GM19035 (cell line): ENCODE measurements around the gene KMT5B.

Experiments
- ATAC-seq: cut with Tn5 transposase; IDR thresholded peaks from one replicate; pipeline ENCODE4 v1.9.1; 2021; ENCODE audit not compliant: unreplicated experiment

The KMT5B gene

DNA sequence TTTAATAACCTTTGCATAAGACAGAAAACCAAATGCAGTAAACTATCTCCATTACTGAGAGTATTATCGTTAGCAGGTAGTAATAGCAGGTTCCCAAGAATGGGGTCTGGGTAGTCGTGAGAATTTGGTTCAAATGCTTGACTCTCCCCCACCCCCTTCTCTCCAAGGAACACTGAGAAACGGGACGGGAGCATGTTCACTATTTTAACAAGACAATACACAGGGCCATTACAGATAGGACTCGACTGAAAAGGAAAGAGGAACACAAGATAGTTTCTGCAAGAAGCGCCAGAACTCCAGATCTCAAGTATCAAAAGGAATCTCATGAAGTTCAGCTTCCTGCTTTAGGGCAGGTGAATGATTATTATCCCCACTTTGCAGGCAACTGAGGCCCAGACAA lies 27.0 kb downstream of the KMT5B start:
- no peak for ATAC-seq

DNA sequence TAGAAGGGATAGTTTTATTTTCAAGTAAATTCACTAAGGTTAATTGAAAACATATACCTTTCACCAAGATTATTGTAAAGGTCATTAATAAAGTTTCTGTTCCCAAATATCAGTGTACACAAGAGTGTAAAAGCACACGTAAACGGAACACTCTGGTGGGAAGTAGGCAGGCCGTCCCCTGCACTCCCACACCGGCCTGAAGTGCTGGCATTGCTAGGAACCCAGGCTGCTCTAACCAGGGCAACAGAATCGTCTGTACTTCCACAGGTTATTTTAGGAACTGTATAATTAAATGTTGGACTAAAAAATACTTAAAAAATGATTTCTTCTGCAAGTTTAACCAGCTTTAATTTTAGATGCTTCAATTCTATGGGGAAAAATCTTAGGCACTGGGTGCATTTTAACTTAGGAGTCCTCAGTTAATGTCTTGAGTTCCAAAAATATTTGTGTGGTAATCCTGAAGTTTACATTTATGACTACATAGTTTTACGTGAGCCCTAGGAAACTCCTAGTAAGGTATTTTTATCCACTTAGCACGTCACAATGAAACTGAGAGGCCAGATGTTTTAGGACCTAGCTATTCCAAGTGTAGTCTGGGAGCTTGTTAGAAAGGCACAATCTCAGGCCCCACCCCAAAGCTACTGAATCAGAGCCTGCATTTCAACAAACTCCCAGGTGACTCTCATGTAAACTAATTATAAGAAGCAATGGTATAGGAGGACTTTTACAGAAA lies 31.2 kb downstream of the KMT5B start:
- no peak for ATAC-seq

DNA sequence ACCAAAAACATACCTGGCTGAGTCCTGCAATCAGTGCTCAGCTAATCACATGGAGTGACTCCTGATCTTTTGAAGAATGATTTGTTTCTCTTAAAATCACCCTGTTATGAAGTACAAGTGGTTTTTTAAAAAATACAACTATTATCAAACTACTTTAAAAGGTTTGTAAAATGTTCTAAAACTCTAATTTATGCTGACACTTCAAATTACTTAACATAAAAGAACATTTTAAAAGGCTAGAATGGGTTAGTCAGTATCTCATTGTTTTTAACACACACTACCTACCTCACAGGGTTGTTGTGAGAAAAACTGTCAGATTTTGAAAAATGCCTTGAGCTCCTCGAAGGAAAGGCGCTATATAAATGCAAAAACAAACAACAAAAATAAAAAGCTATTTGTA lies 33.2 kb downstream of the KMT5B start:
- ATAC-seq: no peak

DNA sequence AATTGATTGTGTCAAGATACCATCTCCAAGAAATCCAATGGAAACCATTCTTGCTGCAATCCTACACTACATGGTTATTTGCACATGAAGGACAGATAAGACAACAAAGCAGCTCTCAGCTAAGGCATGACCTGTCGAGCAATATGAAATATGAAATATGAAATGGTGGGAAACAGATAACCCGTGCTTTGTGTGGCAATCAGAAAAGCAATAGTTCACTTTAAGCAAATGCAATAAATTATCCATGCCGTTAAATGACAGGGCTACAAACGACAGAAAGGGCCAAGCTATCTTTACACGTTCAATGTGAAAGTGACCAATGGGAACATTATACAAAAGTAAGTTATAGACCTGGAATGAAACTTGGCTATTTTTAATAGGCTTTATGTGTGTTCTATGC lies 35.2 kb downstream of the KMT5B start:
- no peak for ATAC-seq

DNA sequence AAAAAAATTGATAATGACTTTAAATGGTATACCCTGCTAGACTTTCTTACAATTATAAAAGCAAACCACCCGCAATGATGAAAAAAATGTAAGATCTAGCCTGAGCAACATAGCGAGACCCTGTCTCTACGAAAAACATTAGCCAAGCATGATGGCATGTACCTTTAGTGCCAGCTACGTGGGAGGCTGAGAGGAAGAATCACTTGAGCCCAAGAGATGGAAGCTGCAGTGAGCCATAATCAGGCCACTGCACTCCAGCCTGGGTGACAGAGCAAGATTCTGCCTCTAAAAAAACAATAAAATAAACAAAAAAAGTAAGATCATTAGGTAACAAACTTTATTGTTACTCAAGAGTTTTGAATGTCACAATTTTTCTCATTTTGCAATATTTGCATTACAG lies 39.2 kb downstream of the KMT5B start:
- no peak for ATAC-seq

DNA sequence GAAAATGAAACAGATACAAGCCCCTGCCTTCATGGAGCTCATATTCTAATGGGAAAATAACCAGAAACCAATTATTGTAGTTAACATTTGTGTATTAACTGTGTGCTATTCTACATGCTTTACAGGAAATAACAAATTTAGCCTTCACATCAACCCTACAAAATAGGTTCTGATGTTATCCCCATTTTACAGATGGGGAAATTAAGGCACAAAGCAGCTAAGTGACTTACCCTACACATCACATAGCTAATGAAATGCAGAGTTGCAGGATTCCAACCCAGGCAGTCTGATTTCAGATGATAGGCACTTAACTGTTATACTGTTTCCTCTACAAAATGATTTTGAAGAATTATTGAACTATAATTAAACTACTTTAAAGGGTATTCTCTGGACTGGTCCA lies 43.7 kb downstream of the KMT5B start:
- ATAC-seq: no peak

DNA sequence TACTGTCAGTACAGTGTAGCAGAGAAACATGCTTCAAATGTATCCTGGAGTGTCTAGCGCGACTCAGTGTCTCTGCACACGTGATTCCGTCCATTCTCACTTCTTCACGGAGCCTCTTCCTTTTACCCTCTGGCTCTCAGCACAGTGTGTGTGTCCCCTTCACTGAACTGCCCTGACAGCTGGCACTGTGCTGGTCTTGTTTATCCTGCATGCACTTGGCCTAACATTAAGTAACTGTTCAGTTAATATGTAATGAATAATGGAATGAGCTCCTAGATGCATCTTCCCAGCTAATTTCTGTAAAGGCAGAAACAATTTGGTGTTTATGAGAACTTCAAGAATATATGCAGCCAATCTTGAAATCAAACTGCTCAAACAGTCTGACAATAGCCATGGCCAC lies 44.4 kb downstream of the KMT5B start:
- no peak for ATAC-seq

DNA sequence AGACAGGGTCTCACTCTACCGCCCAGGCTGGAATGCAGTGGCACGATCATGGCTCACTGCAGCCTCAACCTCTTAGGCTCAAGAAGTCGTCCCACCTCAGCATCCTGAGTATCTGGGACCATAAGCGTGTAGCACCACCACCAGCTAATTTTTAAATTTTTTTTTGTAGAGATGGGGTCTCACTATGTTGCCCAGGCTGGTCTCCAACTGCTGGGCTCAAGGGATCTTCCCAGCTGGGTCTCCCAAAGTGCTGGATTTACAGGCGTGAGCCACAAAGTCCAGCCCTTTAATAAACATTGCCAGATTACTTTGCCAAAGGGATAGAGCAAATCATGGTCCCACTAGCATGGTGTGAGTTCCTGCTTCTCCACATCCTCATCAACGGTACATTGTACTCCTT lies 45.6 kb downstream of the KMT5B start:
- ATAC-seq: no peak

DNA sequence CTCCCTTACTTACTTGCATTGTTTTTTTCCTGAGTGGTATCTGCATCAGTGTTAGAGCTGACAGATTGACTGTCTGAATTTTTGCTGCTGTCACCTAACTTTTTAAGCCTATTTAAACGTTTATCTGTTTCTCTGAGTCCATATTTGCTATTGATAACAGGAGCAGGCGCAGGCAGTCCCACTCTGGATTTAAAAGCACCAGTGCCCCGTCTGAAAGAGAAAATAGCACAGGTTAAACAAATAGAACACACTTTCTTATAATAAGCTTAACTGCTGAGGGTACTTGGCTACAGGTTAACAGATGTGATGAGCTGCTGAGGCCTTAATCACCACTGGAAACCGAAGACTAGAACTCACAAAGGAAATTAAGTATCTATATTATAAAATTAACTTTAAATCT lies 46.1 kb downstream of the KMT5B start:
- ATAC-seq: no peak

DNA sequence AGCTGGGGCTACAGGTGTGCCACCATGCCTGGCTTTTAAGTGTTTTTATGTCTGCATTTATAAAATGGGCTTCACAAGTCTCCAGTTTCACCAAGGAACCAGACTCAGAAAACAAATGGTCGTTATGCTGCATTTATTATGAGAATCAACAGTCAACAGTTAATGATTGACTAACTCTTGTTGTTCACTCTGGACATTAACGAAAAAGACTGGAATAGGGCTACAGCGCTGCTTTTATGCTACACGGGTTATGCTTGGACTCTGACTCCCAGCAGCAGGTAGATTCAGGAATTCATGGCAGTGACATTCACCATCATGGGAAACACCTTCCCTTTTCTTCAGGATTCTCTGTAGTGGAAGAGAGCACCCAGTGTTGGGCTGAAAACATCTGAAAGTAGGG lies 47.5 kb downstream of the KMT5B start:
- no peak for ATAC-seq

DNA sequence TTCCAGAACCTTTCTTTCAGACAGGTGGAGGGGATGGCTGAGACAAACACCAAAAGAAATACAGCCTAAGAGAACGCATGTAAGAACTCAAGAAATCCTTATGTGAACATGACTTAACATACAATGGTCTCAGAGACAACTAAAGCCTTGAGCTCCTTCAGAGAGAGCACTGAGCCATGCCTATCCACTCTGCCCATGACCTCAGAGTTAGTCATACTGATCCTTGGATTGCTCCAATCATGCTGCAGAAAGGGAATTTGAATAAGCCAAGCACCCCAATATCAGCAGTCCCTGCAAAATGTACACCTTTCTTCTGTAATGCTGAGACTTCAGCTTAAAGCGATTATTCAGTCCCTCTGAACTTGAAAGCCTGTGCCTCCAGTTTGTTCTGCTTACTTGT lies 48.7 kb downstream of the KMT5B start:
- no peak for ATAC-seq

DNA sequence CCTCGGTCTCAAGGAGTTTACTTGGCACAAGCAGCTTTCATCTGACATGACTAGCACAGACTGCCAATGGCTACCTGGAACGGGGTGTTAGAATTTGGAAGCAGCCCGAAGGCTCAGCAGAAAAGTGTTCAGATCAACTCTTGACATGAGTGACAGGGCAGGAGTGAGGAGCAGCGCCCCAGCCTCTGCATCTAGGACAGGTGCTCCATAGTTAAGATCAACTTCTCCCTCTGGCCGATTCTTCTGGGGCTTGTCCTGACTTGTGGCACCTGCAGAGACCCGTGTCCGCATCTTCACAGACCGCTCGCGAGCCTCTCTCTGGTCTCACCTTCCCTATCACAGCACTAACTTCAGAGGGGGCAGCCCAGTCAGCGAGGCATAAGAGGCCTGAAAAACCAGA lies 49.4 kb downstream of the KMT5B start:
- no peak for ATAC-seq

DNA sequence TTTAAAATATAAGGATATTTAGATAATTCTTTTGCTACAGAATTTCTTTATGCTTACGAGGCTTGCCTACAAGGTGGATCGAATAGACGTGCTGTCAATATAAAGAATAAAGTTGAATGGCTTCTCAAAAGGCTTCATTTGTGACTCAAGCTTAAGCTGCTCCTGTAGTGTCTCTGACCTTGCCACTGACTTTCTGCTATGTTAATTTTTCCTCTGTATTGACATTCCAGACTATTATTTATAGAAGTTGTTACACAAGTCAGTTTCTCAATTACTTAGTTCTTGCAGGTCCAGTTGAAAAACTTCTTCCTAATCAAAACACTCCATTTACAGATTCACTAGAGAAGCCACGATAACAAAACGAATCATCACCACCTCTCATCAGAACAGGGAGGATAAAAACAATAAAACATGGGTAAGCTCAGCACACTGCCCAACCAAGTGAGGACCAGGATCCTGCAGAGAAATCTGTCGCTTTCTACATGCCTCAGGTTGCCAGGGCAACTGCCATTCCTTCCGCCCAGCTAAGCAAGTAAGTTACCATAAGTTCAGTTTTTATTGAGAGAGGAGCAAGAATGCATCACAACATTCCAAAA lies 52.9 kb downstream of the KMT5B start:
- no peak for ATAC-seq

DNA sequence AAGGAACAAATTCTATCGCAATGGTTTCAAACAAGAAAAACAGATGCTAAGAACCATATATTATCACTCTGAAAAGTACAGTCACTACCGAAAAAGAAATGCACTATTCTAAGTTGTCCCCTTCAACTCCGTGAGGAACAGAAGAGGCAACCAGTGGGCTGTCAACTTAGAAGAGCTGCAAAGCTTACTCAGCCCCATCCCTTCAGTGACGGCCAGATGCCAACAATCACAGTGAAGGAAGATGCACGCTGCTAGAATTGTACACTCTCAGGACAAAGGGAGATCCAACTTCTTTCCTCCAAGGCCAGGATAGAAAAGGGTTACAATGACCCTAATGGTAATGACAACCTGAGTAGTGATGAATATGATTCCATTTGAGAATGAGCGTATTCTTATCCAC lies 53.4 kb downstream of the KMT5B start:
- no peak for ATAC-seq

DNA sequence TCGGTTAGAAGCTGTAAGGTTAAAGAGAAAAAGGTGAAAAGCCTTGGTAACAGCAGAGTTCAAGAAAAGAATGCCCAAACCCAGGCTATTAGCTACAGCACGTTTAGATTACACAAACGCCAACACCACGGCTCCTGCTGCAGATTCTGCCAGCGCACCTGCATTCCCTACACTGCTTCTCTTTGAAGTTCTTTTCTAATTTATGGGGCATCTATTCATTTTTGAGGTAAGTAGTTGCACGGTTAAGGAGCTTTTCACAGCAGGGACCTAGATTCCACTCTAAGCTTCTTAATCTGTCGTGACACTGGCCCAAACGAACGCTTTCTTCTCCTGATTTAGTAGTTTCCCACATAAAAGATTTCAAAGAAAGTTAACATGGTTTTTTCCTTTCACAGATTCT lies 53.9 kb downstream of the KMT5B start:
- ATAC-seq: no peak

DNA sequence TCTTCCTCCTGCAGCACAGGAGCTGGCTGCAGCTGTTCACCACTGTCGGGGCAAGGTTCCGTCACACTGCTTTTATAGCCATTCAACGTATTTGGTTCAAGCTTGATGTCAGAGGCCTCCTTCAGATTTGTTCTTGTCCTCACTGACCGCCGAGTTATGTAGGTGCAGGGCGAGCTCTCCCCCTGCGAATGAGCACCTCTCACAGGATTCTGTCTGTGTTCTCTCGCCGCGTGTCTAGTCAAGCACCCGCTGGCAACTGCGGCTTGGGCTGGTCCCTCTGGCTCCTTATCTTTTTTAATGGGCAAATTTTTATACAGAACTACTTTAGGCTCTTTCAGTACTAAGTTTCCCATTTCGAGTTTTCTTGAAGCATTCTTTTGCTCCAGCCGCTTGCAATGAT lies 54.5 kb downstream of the KMT5B start:
- ATAC-seq: no peak

DNA sequence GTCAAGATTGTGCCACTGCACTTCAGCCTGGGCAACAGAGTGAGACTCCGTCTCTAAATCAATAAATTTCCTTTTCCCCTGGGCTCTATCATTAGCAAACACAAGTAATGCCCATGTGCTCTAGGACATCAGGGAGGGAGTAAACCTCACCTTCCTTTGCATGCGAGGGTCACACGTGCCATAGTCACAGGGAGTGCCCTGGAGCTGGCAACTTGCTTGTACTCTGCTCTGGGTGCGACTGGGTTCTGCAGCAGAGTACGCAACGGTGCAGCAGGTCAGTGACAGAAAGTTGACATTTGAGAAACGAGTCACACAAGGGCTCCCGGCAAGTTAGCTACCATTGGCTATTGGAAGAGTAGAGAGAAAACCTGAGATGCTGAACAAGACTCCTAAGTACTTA lies 59.4 kb downstream of the KMT5B start:
- no peak for ATAC-seq

DNA sequence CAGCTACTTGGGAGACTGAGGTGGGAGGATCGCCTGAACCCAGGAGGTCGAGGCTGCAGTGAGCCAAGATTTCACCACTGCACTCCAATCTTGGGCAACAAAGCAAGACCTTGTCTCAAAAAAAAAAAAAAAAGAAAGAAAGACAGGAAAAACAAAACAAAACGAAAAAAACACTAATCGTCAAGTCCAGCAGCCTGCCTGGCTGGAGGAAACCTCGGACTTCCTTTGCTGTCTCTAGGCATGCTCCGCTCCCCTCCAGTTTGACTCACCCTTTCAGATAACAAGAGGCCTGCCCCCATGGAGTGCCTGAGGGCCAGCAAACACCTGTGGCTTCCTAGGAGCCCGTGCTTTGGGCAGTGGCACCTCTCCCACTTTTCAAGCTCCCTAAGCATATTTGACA lies 63.1 kb downstream of the KMT5B start:
- no peak for ATAC-seq

DNA sequence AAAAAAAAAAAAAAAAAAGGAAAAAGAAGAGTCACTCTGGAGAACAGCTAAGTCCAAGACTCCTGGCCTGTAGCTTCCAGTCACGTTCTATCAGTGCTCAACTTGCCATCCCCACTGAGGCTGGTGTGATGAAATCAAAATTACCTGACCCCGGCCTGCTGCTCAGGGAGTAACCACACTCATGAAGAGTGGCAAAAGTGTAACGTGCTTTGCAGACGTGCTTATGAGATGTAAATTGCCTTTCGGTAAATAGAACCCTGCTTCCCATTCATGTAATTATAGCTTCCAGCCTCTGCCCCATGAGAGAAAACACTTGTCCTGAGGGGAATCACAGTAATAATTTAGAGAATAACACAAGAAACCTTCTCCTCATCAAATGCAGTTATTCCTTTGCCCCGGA lies 63.7 kb downstream of the KMT5B start:
- ATAC-seq: no peak

DNA sequence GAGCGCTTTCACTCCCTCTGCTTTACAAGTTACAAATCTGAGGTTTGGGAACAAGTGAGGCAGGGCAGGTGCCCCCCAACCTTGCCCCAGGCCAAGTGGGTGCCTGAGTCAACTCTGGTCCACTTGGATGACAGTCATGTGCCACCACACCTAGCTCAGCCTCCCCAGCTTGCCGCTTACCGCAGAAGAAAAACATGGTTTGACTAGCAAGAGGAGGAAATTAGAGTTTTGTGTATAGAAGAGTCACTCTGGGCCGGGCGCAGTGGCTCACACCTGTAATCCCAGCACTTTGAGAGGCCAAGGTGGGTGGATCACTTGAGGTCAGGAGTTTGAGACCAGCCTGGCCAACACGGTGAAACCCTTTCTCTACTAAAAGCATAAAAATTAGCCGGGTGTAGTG lies 64.2 kb downstream of the KMT5B start:
- no peak for ATAC-seq

DNA sequence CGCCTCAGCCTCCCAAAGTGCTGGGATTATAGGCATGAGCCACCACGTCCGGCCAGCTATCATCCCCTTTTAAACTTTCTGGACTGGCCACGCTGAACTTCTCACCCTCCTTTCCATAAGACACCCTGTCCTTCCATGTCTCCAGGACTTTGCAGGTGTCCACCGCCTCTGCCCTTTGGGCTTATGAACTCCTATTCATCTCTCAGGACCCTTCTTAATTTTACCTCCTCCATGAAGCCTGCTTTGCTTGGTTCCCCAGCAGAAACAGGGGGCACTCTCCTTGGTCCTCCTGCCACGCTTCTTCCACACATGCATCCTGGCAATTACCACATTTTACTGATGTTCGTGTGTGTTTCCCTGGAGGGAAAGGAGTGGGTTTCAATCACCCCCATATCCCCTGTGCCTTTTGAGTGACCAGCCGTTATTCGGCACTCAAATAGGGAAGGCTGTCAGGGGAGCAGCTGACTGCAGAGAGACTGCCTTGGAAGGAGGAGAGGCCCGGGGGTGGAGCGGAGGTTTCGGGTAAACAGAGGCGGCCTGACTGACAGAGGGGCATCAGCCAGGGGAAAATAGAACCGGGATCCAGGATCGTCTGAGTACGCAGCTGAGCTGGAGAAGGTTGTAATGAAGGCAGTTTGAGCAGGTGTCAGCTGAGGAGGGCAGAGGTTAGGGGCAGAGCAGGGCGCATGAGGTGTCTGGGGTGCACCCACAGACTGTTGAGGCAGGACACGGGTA lies 64.9 kb downstream of the KMT5B start:
- no peak for ATAC-seq

DNA sequence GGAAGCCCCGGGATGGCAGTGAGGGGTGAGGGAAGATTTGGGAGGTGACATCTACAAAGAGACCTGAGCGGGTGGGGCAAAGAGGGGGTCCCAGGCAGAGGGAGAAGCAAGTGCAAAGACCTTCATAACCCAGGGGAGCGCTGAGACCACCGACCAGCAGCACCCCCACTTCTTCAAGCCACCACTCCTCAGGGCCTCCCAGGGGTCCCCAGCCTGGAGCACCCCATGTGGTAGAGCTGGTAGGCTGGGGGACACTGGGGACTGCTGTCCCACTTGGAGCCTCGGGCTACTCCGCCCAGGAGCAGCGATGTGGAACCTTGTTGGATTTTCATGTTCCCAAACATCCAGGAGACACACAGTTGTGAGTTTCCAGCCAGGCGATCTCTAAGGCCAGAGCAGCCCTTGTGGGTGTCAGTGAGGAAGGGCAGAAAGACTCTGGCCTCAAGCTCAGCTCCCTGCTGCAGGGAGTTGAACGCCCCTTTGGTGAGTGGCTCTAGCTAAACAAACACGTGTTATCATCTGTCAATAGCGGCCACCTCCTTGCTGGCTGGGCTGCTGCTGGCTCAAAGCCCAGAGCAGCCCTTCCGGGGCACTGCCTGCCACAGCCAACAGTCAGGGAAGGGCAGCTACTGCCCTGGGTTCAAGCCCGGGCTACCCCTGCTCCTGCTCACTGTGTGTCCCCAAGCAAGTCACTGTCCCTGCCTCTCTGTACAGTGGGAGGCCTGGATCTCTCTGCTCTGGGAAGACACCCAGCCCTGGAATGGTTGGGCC lies 66.2 kb downstream of the KMT5B start:
- no peak for ATAC-seq
